GM12878 (cell line): ENCODE data around the gene ANAPC5. TPM values are rescaled to one million over a fixed set of nuclear protein-coding genes. Genes with fewer than 3 reads are reported as not detected.
A peak's percentile ranks its signal among the peaks of the same experiment; 100 is the strongest.

Source experiments
- BHLHE40 ChIP-seq, 2 experiments: fragments of 450-650 bp in 1 of 2; IDR thresholded peaks; 2 replicates each; pipeline ENCODE4 v1.6.1; 2011 to 2017; ENCODE audit warnings: low read depth in 2 of 2, borderline replicate concordance in 1 of 2, improper control_type of control experiment in 1 of 2, low read length in 1 of 2, mild to moderate bottlenecking in 1 of 2
- CBX5 ChIP-seq: sonication (generic); IDR thresholded peaks from 2 replicates; pipeline ENCODE4 v1.6.1; 2016; ENCODE audit warnings: low read depth, moderate library complexity, mild to moderate bottlenecking, inconsistent platforms
- CHD2 ChIP-seq: IDR thresholded peaks from 2 replicates; pipeline ENCODE4 v1.6.1; 2011; ENCODE audit warnings: low read depth, low read length, improper control_type of control experiment, borderline replicate concordance
- CHD4 ChIP-seq: fragments of 200-600 bp; sonication (generic); IDR thresholded peaks from 2 replicates; pipeline ENCODE4 v1.6.1; 2016; ENCODE audit warnings: mild to moderate bottlenecking
- CTCF ChIP-seq, 3 experiments: IDR thresholded peaks in 2 of 3; conservative IDR thresholded peaks in 1 of 3; 2 replicates each; pipeline ENCODE4 v1.5.1; 2011; ENCODE audit warnings: low read depth in 3 of 3, low read length in 3 of 3, mild to moderate bottlenecking in 3 of 3, control low read depth in 2 of 3, moderate library complexity in 2 of 3, inconsistent platforms in 1 of 3, mixed read lengths in 1 of 3; ENCODE audit not compliant: control insufficient read depth in 2 of 3, insufficient read depth in 1 of 3; ENCODE audit errors: extremely low read depth in 1 of 3
- EP300 ChIP-seq, 2 experiments: fragments of 150-350 bp in 1 of 2; IDR thresholded peaks; 2 replicates each; pipeline ENCODE4 v1.6.1; 2011 to 2012; ENCODE audit warnings: low read depth in 2 of 2, low read length in 2 of 2, borderline replicate concordance in 1 of 2, improper control_type of control experiment in 1 of 2, inconsistent platforms in 1 of 2; ENCODE audit not compliant: control insufficient read depth in 1 of 2
- EZH2 ChIP-seq: IDR thresholded peaks from 2 replicates; pipeline ENCODE4 v1.6.1; 2012; ENCODE audit warnings: low read depth, mild to moderate bottlenecking, control low read depth, inconsistent platforms, low read length, borderline replicate concordance; ENCODE audit not compliant: control insufficient read depth
- IRF3 ChIP-seq: fragments of 450-650 bp; IDR thresholded peaks from 2 replicates; pipeline ENCODE4 v1.6.1; 2014; ENCODE audit warnings: mild to moderate bottlenecking
- MTA2 ChIP-seq: fragments of 450-650 bp; IDR thresholded peaks from 2 replicates; pipeline ENCODE4 v1.6.1; 2016; ENCODE audit warnings: low read depth, mild to moderate bottlenecking, moderate library complexity
- NFIC ChIP-seq: IDR thresholded peaks from 2 replicates; pipeline ENCODE4 v1.6.1; 2012; ENCODE audit warnings: low read depth, mild to moderate bottlenecking, inconsistent platforms, low read length, moderate library complexity
- NFXL1 ChIP-seq: fragments of 450-650 bp; IDR thresholded peaks from 2 replicates; pipeline ENCODE4 v1.6.1; 2017; ENCODE audit warnings: antibody characterized with exemption, mild to moderate bottlenecking, borderline replicate concordance
- NFYB ChIP-seq: IDR thresholded peaks from 2 replicates; pipeline ENCODE4 v1.6.1; 2011; ENCODE audit warnings: low read depth, mild to moderate bottlenecking, low read length, improper control_type of control experiment, moderate library complexity; ENCODE audit not compliant: insufficient read depth
- NR2C1 ChIP-seq: fragments of 450-650 bp; IDR thresholded peaks from 2 replicates; pipeline ENCODE4 v1.6.1; 2017; ENCODE audit warnings: antibody characterized with exemption, mild to moderate bottlenecking, moderate library complexity
- NRF1 ChIP-seq: conservative IDR thresholded peaks from 2 replicates; pipeline ENCODE4 v1.6.1; 2011; ENCODE audit warnings: mild to moderate bottlenecking, low read depth, low read length, improper control_type of control experiment
- PBX3 ChIP-seq: IDR thresholded peaks from 2 replicates; pipeline ENCODE4 v1.6.1; 2011; ENCODE audit warnings: mild to moderate bottlenecking, low read depth, low read length, moderate library complexity; ENCODE audit not compliant: insufficient replicate concordance
- POLR2A ChIP-seq: IDR thresholded peaks from 2 replicates; pipeline ENCODE4 v1.6.1; 2011; ENCODE audit warnings: low read depth, mild to moderate bottlenecking, low read length
- RAD51 ChIP-seq: fragments of 450-650 bp; IDR thresholded peaks from 2 replicates; pipeline ENCODE4 v1.6.1; 2016; ENCODE audit warnings: moderate library complexity, mild to moderate bottlenecking, inconsistent platforms
- RELA ChIP-seq: fragments of 450-650 bp; IDR thresholded peaks from 2 replicates; pipeline ENCODE4 v1.8.0; 2014; ENCODE audit warnings: borderline replicate concordance; ENCODE audit not compliant: partially characterized antibody
- RUNX3 ChIP-seq: IDR thresholded peaks from 2 replicates; pipeline ENCODE4 v1.6.1; 2012; ENCODE audit warnings: low read length, inconsistent platforms
- SIX5 ChIP-seq: IDR thresholded peaks from 2 replicates; pipeline ENCODE4 v1.6.1; 2011; ENCODE audit warnings: mild to moderate bottlenecking, low read depth, low read length, moderate library complexity; ENCODE audit not compliant: severe bottlenecking
- SMAD5 ChIP-seq: IDR thresholded peaks from 2 replicates; pipeline ENCODE4 v1.6.1; 2016; ENCODE audit warnings: antibody characterized with exemption, low read depth
- SMC3 ChIP-seq: IDR thresholded peaks from 2 replicates; pipeline ENCODE4 v1.6.1; 2011; ENCODE audit warnings: low read length, improper control_type of control experiment, borderline replicate concordance
- TCF3 ChIP-seq: IDR thresholded peaks from 2 replicates; pipeline ENCODE4 v1.6.1; 2012; ENCODE audit warnings: low read depth, mild to moderate bottlenecking, low read length, borderline replicate concordance; ENCODE audit not compliant: insufficient read depth
- polyA plus RNA-seq, 11 experiments: library from polyadenylated mRNA; depleted of rRNA in 4 of 11; unstranded in 6 of 11; stranded (reverse) in 5 of 11; fragments of >200 nt; fragmentation: Nextera tagmentation in 4 of 11; fragmentation: Illumina TruSeq in 1 of 11; extraction: Ambion mirVana in 4 of 11; extraction: Trizol in 1 of 11; gene quantifications; 1 replicate in 1 of 11; 2 replicates in 10 of 11; pipeline versions ENCODE4 v1.2.1 to v1.2.3, GENCODE V29; 2011 to 2016; ENCODE audit warnings: inconsistent platforms in 2 of 11, missing spikeins in 2 of 11, low read depth in 1 of 11
- total RNA-seq, 4 experiments: library from RNA; depleted of rRNA in 3 of 4; stranded (reverse); fragments of >200 nt in 3 of 4; fragmentation: Illumina TruSeq in 1 of 4; extraction: Trizol in 1 of 4; gene quantifications; 2 replicates each; pipeline versions ENCODE4 v1.2.1 to v1.2.3, GENCODE V29; 2013 to 2021

ANAPC5 gene
- total and polyA plus RNA-seq, 10 of the 15 experiments (the other 5 are each of a cell fraction or from before 2014, with no cell fraction given) = 102 to 227 (median 166) TPM

- TF ChIP-seq CTCF (IDR thresholded peaks at IDR 0.05 in 2 of 3, conservative IDR thresholded peaks at IDR 0.05 in 1 of 3; ENCODE audit: control insufficient read depth in 2 of 3, extremely low read depth in 1 of 3, insufficient read depth in 1 of 3, low read depth in 3 of 3, low read length in 3 of 3) (no peak), POLR2A (peak; percentile 81), MTA2 (no peak), TCF3 (peak; percentile 2; the same call in 1 of the 2 replicates), CHD2 (no peak), NFIC (no peak), SMAD5 (peak; percentile 55; the same call in 1 of the 2 replicates), SIX5 (no peak), NR2C1 (no peak), RUNX3 (peak; percentile 63), CBX5 (peak; percentile 27; the same call in 1 of the 2 replicates), NFXL1 (no peak), SMC3 (no peak), BHLHE40 (IDR thresholded peaks at IDR 0.05; ENCODE audit: borderline replicate concordance in 1 of 2, low read depth in 2 of 2, low read length in 1 of 2) (no peak), EZH2 (no peak), NFYB (no peak), PBX3 (no peak), EP300 (IDR thresholded peaks at IDR 0.05; ENCODE audit: borderline replicate concordance in 1 of 2, control insufficient read depth in 1 of 2, low read depth in 2 of 2, low read length in 2 of 2) (0 out of 4 replicates have a peak, but pooled peaks of 1 of the 2 experiments have one; percentile 44), NRF1 (no peak), CHD4 (no peak), IRF3 (no peak), RAD51 (no peak), RELA (no peak)
Observed at GRCh38 chr12:121400332-121401139, 48.3 kb upstream of the ANAPC5 start (continued).
